NAMALWA (cell line): ENCODE data around the gene MBD5.

ENCODE experiments used
- DNase-seq: peaks from one replicate; pipeline ENCODE4 v3.0.0-alpha.2; 2015; ENCODE audit warnings: low spot score

MBD5 gene

GRCh38 chr2:148548716-148549400 lies 528.0 kb downstream of the MBD5 start:
- DNase-seq, result no peak

GRCh38 chr2:148552675-148553331 lies 531.9 kb downstream of the MBD5 start:
- peak; percentile 17 for DNase-seq

GRCh38 chr2:148553332-148553887 lies 532.5 kb downstream of the MBD5 start:
- no peak for DNase-seq

- no peak for DNase-seq
These were observed 533.8 kb downstream of the MBD5 start for GRCh38 chr2:148554459-148555247.

GRCh38 chr2:148555622-148556294 lies 534.9 kb downstream of the MBD5 start:
- DNase-seq, result no peak

- DNase-seq, result peak; percentile 50
These were observed 537.0 kb downstream of the MBD5 start for GRCh38 chr2:148557844-148558436.

GRCh38 chr2:148560496-148560895 lies 539.6 kb downstream of the MBD5 start:
- no peak for DNase-seq

GRCh38 chr2:148561389-148561788 lies 540.5 kb downstream of the MBD5 start:
- DNase-seq, result no peak

- peak; percentile 20 for DNase-seq
These were observed 544.5 kb downstream of the MBD5 start for GRCh38 chr2:148565272-148565894.
